Activated naive CD8-positive, alpha-beta T cell treated with anti-CD3 and anti-CD28 coated beads, Interleukin-2, amount 50 U/mL, for 16 hours (primary cell): Measurements from ENCODE around the gene GINS2.

Experiments used
- DNase-seq: peaks from one replicate; pipeline ENCODE4 v3.0.0-alpha.2; 2020; ENCODE audit warnings: low read depth, low spot score

The GINS2 gene

DNA sequence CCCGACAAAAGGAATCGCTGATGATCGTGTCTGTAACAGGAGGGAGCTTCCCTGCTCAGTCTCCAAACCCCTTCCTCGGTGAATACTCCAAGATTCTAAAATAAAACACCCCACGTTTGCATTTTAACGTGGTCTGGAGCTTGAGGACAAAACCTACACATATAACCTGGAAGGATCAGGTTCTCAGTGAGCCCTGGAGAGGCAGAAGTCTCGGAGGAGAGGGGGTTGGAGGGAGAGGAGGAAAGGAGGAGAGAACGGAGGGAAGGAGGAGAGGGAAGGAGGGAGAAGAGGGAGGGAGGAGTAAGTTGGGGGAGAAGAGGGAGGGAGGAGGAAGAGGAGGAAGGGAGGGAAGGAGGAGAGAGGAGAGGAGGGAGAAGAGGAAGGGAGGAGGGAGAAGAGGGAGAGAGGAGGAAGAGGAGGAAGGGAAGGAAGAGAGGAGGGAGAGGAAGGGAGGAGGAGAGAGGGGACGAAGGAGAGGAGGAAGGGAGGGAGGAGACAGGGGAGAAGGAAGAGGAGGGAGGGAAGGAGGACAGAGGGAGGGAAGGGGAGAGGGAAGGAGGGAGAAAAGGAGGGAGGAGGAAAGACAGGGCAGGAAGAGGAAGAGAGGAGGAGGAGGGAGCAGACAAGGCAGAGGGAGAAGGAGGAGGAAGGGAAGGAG is 27.4 kb upstream of the GINS2 start:
- no peak for DNase-seq

DNA sequence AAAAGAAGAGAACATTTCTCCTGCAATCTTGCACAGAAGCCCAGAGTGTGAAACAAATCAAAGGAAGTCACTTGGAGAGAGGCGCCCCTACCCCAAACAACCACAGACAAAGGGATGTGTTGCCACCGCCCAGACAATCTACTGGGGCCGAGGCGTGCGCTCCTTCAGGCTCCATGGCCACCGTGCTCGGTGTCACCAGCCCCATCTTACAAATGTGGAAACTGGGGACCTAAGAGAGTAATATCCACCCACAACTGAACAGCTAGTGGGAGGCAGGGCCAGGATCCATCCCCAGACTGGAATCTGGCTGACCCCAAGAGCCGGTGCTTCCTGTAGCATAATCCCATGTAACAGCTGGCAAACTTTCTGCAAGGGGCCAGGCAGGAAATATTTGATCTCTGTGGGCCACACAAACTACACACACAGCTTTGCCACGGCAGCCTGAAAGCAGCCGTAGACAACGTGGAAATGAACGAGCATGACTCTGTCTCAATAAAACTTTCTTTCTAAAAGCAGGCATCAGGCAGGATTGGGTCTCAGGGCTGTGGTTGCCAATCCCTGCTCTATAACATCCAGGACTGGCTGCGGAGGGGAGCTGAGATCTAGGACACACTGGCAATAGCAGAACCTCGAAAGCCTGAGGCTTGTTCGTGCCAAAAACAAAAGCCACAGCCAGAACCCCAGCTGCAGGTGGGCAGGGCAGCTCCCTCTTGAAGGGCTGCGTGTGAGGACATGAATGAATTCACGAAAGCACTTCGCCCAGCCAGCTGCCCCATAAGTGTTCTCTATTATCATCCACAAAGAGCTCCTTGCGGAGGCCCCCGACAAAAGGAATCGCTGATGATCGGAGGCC is 26.6 kb upstream of the GINS2 start:
- no peak for DNase-seq

DNA sequence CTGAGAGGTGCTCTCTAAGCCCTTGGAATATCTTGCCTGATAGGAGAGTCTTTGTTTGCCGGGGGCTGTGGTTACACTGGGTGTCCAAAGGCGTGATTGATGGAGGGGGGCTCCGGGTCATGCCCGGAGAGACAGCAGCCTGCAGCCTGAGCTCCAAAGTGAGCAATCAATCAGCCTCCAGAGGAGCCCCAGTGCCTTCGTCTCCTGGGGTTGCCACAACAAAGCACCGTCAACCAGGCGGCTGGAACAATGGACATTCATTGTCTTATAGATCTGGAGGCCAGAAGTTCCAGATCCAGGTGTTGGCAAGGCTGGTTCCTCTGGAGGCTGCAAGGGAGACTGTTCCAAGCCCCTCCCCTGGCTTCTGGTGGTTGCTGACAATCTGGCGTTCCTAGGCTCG is 24.0 kb upstream of the GINS2 start:
- no peak for DNase-seq

DNA sequence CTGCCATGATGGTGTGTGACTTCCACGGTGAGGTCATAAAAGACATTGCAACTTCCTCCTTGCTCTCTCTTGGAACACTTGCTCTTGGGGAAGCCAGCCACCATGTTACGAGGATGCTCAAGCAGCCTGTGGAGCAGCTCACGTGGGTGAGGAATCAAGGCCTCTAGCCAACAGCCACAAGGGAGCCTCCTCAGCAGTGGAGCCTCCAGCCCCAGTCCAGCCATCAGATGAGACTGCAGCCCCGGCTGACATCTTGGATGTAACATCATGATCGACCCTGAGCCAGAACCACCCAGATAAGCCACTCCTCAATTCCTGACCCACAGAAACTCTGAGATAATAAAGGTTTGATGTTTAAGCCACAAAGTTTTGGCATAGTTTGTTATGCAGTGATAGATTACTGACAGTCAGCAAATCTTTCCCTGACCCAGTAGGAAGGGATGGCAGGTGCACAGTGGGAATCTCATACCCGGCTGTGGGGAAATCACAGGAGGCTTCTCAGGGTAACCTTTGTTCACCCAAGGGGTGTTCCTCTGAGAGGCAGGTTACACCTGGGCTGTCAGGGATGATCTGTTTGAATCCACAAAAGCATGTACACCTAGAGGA is 23.3 kb upstream of the GINS2 start:
- no peak for DNase-seq

DNA sequence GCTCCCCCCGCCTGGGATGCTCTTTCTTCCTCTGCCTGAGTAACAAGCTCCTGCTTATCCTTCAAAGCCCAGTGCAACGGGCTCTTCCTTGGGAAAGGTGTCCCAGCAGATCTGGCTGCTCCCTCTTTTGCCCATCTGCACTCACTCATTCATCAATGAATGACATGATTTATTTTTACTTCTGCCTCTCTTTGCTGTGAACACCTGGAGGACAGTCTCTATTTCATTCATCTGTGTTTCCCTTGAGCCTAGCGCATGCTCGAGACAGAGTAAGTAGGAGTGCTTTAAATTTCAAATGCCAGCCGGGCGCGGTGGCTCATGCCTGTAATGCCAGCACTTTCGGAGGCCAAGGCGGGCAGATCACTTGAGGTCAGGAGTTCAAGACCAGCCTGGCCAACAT is 22.0 kb upstream of the GINS2 start:
- DNase-seq, result no peak

DNA sequence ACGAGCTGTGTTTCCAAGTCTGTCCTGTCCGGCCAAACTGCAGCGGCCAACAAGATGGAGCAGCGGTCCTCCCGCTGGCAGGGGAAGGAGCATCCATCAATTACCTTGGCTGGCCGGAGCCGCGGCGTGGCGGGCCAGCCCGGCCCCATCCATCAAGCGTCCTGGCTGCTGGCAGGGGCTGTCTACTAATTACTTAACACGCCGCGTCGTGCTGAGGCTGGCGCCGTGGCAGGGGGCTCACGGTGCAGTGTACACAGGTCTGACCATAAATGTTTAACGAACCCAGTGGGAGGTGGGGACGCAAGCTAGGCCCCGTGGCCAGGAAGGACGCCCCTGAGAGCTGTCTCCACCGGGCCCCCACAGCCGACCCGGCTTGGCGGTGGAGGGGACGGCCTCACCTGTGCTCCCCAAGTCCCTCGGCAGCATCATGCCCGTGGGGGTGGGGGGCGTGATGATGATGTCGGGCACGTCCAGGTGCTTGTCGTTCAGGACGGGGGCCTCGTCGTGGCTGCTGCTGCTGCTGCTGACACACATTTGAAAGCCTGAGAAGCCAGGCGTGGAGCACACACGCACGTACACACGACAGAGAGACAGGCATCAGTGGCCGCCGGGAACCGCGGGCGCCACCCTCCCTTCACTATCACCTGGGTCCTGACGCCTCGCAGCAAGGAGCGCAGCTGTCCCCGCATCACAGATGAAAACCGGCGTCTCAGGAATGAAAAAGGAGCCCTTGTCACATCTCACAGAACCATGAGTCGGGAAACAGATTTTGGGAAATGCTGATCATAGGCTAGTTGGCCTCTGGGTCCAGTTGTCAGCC is 21.2 kb upstream of the GINS2 start:
- no peak for DNase-seq

DNA sequence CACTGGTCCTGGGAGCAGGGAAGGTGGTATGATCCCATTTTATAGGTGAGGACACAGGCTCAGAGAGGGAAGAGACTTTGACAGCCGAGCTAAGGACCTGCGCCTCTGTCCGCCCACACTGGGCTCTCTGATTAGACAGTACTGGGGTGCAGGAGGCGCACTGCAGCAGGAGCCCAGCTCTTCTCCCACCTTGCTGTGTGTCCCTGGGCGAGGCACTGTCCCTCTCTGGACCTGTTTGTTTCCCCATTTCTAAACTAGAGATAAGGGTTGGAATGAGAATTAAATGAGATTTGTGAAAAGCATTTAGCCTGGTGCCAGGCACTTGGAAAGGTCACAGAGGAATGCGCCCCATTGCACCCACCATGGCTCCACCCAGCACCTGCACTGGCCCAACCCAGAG is 19.6 kb upstream of the GINS2 start:
- no peak for DNase-seq

DNA sequence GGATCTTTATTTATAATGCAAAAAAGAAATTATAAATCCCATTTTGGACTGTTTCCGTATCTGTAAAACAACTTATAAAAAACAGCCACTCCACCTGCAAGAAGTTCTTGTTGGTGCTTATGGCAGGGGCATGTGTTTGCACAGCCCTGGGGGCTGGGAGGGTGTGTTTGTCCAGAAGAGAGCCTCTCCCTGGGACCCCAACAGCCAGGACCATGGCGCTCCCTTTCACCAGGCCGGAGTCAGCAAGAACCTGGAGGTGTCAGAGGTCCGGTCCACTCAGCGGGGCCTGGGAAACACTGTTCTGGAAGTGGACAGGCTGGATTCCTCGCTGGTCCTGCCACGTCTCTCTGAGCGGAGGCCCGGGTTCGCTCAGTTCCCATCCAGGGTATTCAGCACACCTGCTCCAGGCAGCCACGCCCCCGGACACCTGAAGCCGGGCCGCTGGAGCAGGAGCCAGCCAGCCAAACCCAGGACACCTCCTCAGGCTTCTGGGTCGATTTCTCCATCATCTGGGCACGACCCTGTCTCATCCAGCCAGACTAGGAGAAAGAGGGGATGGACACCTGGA is 18.9 kb upstream of the GINS2 start:
- no peak for DNase-seq

DNA sequence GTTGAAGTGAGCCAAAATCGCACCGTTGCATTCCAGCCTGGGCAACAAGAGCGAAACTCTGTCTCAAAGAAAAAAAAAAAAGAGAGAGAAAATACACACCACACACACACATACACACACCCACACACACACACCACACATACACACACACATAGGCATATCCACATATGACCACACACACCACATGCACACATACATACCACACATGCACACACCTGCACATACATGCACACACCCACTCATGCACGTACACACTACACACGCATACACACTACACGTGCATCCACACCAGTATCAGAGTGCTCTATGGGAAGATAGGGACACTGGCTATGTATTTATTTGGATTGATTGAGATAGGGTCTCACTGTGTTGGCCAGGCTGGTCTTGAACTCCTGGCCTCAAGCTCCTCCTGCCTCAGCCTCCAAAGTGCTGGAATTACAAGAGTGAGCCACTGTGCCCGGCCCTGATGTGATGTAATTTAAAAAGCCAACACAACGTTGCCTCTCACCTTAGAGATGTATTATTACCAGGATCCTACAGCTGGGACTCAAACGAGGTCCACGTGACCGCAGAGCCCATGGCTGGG is 17.8 kb upstream of the GINS2 start:
- no peak for DNase-seq

DNA sequence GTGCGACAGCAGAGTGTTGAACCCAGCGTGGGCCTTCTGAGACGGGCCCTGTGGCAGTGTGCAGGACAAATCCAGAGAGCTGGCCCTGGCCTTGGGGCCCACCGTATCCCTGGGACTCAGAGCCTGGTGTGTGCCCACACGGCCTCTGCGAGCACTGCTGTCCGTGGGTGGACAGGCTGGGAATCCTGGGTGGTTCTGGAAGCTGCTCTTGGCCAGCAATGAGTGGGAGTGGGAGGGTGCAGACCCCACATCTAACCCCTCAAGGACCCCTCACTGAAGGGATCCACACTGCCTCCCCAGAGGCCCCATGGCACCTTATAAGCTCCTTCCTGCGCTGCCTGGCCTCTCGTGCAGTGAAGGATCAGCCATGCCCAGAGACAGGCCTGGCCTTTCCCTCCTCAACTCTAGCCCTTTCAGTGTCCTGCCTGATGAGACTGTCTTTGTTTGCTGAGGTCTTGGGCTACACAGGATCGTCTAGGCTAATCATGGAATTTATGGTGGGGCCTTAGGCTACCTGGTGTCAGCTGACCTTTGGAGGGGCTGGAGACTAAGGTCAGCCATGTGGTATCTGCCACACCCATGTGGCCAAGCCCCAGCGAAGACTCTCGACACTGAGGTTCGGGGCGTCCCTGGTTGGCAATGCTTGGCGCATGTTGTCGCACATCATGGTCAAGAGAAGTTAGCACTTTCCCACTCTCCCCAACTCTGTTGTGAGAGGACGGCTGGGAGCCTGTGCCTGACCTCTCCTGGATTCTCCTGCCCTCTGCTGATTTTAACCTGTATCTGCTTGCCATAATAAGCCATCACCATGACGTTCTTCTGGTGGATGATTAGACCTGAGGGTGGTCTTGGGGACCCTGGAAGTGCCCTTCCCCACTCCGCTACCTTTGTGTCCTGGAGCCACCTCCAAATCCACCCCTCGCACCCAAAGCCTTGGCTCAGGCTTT is 16.4 kb upstream of the GINS2 start:
- DNase-seq, result no peak

DNA sequence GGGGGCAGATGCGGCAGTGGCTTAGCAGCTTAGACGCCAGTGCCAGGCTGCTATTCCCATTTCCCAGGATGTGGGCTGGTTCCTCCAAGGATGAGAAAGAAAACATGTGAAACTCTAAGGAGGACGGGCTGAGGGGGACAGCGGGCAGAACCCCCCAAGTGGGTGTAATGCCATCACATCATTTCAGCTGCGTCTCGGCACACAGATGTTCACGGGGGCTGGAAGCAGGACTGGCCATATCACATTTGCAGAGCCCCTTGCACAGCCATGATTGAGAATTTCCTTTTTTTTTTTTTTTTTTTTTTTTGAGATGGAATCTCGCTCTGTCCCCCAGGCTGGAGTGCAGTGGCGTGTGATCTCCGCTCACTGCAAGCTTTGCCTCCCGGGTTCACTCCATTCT is 15.3 kb upstream of the GINS2 start:
- DNase-seq, result no peak

DNA sequence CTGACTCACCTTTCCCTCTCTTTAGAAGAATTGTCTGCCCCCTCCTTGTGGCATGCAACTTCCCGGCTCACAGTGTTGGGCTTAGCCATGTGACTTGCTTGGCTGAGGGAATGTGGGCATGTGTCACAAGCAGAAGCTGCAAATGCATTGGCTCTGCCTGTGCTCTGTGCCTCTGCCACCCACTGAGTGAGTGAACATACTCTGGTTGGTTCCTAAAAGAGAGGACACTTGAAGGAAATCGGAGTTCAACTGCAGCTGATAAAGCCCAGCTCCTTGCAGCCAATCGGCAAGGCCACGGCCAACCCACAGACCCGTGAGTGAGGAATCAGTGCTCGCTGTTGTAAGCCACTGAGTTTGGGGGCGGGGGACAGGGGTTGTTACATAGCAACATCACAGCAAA is 10.9 kb upstream of the GINS2 start:
- no peak for DNase-seq

DNA sequence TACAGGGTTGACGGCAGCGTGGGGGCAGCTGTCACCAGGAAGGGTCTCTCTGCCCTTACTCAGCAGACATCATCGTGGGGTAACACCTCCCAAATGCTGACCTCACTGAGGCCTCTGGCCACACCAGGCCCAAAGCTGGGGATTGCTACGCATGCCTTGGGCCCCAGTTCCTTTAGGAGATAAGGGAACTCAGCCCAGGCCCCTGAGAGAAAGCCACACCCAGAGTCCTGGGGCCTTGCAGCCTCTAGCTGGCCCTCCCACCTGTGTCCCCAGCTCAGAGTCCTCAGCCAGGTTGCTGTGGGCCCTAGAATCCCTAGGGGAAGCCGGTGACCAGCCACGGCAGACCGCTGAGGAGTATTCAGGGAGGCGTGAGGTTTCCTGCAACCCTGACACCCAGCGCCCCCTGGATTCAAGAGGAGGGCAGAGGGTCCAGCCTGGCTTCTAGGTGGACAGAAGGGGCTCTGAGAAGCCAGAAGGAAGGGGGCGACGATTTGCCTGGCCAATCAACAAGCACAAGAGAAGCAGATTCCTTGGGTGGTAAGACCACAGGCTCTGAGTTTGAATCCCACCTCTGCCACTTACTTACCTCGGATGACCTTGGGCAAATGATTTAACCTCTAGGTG is 10.3 kb upstream of the GINS2 start:
- DNase-seq, result no peak

DNA sequence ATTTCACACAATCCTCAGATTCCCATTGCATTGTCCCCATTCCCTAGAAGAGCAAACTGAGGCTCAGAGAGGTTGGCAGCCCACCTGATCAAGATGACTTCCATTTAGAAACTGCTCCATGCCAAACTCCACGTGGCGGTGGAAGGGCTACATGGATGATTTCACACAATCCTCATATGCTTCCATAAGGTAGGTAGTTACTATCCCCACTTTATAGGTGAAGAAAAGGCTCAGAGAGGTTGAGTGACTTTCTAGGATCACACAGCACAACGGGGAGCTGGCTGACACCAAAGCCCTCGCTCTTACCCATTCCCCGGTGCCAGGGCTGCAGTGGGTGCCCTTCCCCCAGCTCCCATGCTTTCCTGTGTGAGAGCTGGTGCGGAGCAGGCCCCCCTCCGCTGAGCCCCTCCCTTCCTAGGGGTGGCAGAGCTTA is 9.7 kb upstream of the GINS2 start:
- DNase-seq, result no peak

DNA sequence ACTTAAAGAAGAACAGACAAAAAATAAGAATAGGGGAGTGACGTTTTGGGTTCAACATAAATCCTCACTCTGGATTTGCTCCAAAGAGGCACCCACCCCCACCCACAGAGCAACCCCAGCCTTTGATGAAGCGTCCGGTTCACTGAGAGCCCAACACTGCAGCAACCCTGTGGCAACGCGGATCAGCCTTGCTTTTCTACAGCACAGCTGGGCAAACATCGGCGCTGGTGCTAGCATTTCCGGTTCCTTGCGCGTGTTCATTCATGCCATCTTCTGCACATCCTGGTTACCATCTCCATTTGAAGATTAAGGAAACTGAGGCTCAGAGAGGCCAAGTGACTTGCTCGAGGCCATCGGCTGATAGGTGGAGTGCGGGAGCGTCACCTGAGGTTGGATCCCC is 8.7 kb upstream of the GINS2 start:
- no peak for DNase-seq

DNA sequence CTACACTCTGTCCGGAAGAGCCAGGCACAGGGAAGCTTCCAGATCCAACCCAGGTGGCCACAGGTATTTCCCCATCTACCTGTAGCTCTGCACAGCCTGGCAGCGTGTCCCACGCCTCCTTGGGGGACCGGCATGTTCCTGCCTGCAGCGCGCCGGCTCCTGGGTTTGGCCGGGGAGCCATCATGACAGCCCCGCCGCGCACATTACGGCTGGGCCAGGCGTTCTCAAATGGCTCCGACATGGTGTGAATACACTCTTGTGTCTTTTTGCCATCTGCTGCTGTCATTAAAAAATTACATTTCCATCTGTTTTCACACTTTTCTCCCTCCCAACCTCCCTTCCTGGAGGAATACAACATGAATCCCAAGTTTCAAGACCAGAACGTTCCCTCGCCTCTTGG is 8.0 kb upstream of the GINS2 start:
- no peak for DNase-seq

DNA sequence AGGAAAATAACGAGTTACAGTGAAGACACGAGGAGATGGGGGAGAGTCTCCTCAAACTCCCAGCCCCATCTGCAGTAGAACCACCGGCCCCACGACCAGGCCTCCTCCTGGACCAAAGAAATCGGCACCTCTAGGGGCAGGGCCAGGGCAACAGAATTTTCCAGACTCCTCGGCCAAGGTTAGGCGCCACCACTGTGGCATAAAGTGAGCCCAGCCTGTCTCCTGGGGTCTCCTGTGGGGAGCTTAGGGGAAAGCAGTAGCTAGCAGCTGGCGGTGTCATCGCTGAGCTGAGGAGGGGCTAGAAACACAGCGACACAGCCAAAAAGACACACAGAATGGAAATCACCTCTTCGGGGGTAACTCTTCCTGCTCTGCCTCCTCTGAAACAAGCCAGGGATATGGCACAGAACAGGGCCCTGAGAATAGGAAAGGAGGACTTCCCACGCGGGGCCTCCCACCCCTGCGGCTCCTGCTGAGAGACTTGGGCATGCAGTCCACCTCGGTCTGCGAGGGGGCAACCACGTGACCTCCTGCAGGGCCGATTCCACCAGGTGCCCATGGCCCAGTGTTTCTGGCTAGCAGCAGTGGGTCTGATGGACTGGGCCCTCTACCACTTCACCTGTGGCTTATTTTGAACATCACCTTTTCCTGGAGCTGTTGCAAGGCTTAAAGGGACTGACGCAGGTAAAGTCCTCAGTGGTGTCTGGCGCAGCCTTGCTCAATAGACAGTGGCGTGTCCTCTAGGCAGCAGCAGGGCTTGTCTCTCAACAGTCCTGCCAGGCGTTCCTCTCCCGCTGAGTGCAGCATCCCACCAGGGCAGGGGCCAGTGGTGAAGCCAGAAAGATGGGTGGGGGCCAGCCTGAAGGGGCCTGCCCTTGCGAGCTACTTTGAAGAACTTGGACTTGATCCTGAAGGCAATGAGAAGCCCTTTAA is 6.7 kb upstream of the GINS2 start:
- no peak for DNase-seq

DNA sequence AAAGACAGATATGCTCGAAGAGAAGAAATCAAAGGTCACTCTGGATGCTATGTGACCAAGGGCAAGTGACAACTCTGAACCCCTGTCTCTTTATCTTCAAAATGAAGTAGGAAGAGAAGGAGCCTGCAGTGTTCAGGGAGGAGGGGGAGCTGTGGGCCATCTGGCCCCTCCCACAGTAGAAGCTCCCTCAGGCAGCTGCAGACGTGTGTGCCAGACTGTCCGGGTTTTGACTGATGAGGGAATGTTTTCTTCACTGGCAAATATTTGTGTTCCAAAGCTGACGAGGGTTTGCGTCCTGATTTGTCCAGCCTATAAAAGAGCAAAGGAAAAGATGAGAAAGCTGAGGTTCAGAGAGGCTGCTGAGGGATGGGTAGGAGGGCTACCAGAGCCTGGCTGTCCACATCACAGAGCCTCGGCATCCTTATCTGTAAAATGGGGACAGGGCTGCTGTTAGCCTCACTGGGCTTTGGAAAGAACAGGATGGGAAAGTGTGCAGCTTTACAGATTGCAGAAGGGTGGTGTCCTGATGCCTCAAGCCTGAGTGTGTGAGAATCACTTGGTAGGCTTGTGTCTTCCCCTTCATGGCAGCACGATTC is 1.8 kb upstream of the GINS2 start:
- no peak for DNase-seq
